ENCODE data around the gene SOX1.

The SOX1 gene

GRCh38 chr13:112114391-112114790 lies 47.4 kb downstream of the SOX1 start:
- Histone ChIP-seq H3K4me3 (ENCODE audit: insufficient read length, low read depth) (no peak overlapping the region), H3K36me3 (ENCODE audit: insufficient read depth, insufficient read length, low read length) (no peaks in the 10 kb centered on the region)
- no peak for DNase-seq (ENCODE audit: low read depth, low spot score)

DNA sequence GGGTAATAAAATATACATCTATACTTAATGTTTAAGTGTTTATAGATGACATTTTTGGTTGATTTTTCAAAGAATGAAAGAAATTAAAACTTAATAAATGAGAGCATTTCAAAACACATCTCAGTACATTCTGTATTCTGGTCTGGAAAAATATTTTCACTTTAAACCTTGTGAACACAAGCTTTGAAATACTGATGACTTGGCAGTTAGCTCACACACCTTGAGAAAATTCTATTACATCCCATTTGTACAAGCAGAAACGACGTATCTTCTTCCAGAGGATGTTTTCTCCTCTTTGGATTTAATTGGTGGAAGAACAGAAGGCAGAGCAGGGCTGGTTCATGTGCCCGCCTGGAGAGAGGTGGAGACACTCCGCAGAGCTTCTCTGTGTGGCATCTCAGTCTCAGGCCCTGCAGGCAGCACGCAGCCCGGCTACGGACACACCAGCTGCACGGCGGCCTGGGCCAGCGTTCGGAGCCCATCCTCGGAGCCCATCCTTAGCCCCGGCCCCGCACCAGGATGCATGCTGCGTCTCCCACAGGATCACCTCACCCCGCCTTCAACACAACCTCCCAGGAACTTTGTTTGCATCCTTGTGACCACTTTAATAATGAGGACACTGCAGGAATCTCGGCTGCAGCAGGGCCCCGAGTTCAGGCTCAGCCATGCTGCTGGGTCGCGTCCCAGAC lies 48.6 kb downstream of the SOX1 start:
- Histone ChIP-seq H3K27me3 (ENCODE audit: insufficient read depth, insufficient read length) (peaks cover 35% of the 10 kb centered on the region), H3K9ac (ENCODE audit: insufficient read length, low read depth) (no peak overlapping the region), H3K9me3 (ENCODE audit: insufficient read depth, low read length) (no peaks in the 10 kb centered on the region), H3K4me3 (ENCODE audit: insufficient read length, low read depth) (no peak overlapping the region), H3K4me1 (ENCODE audit: insufficient read depth, insufficient read length) (no peaks in the 10 kb centered on the region), H3K36me3 (ENCODE audit: insufficient read depth, insufficient read length, low read length) (no peaks in the 10 kb centered on the region)
- DNase-seq (ENCODE audit: low read depth, low spot score), result no peak
- no peak for TF ChIP-seq YY1 (IDR thresholded peaks at IDR 0.05; ENCODE audit: insufficient read depth, insufficient read length)
- TF ChIP-seq ZNF274 (IDR thresholded peaks at IDR 0.05; ENCODE audit: low read depth, low read length), result no peak
- no peak for TF ChIP-seq SUZ12 (IDR thresholded peaks at IDR 0.05; ENCODE audit: extremely low read depth, insufficient read depth, insufficient read length)

More at GRCh38 chr13:112114391-112114790, 47.4 kb downstream of the SOX1 start:
- TF ChIP-seq YY1 (IDR thresholded peaks at IDR 0.05; ENCODE audit: insufficient read depth, insufficient read length), result no peak
- no peak for TF ChIP-seq ZNF274 (IDR thresholded peaks at IDR 0.05; ENCODE audit: low read depth, low read length)
- no peak for TF ChIP-seq SUZ12 (IDR thresholded peaks at IDR 0.05; ENCODE audit: extremely low read depth, insufficient read depth, insufficient read length)
- Histone ChIP-seq H3K27me3 (ENCODE audit: insufficient read depth, insufficient read length) (peaks cover 31% of the 10 kb centered on the region), H3K4me1 (ENCODE audit: insufficient read depth, insufficient read length) (no peaks in the 10 kb centered on the region), H3K9me3 (ENCODE audit: insufficient read depth, low read length) (no peaks in the 10 kb centered on the region), H3K9ac (ENCODE audit: insufficient read length, low read depth) (no peak overlapping the region)

GRCh38 chr13:112116187-112116950 lies 49.4 kb downstream of the SOX1 start:
- H3K4me3 ChIP-seq (ENCODE audit: insufficient read length, low read depth), result no peak overlapping the region
- no peaks in the 10 kb centered on the region for H3K36me3 ChIP-seq (ENCODE audit: insufficient read depth, insufficient read length, low read length)
- no peak for DNase-seq (ENCODE audit: low read depth, low spot score)
- H3K9ac ChIP-seq (ENCODE audit: insufficient read length, low read depth), result no peak overlapping the region
- TF ChIP-seq SUZ12 (IDR thresholded peaks at IDR 0.05; ENCODE audit: extremely low read depth, insufficient read depth, insufficient read length), result no peak
- no peak for TF ChIP-seq ZNF274 (IDR thresholded peaks at IDR 0.05; ENCODE audit: low read depth, low read length)
- TF ChIP-seq YY1 (IDR thresholded peaks at IDR 0.05; ENCODE audit: insufficient read depth, insufficient read length), result no peak
- no peaks in the 10 kb centered on the region for H3K4me1 ChIP-seq (ENCODE audit: insufficient read depth, insufficient read length)
- H3K27me3 ChIP-seq (ENCODE audit: insufficient read depth, insufficient read length), result peaks cover 31% of the 10 kb centered on the region
- H3K9me3 ChIP-seq (ENCODE audit: insufficient read depth, low read length), result no peaks in the 10 kb centered on the region

- no peak for DNase-seq (ENCODE audit: low read depth, low spot score)
- TF ChIP-seq ZNF274 (IDR thresholded peaks at IDR 0.05; ENCODE audit: low read depth, low read length), result no peak
- Histone ChIP-seq H3K9ac (ENCODE audit: insufficient read length, low read depth) (no peak overlapping the region), H3K4me3 (ENCODE audit: insufficient read length, low read depth) (no peak overlapping the region), H3K36me3 (ENCODE audit: insufficient read depth, insufficient read length, low read length) (no peaks in the 10 kb centered on the region), H3K9me3 (ENCODE audit: insufficient read depth, low read length) (no peaks in the 10 kb centered on the region), H3K27me3 (ENCODE audit: insufficient read depth, insufficient read length) (peaks cover 27% of the 10 kb centered on the region), H3K4me1 (ENCODE audit: insufficient read depth, insufficient read length) (no peaks in the 10 kb centered on the region)
Measured at GRCh38 chr13:112117258-112117954, 50.5 kb downstream of the SOX1 start.

DNA sequence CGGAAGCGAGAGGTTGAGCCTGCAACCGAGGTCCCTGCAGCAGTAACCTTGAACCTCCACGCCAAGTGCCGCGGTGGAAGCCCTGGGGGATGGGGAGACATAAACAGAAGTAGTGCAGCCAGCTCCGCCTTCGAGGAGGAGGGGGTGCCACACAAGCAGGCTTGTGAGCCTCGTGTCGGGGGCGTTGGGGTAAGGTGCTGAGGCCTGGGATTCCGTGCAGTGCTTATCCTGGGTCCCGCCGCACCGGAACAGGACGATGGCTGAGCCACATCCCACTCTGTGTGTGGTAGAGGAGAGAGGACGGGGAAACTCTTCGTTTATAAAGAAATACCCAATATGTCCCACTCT lies 51.0 kb downstream of the SOX1 start:
- Histone ChIP-seq H3K9ac (ENCODE audit: insufficient read length, low read depth) (no peak overlapping the region), H3K4me3 (ENCODE audit: insufficient read length, low read depth) (no peak overlapping the region), H3K9me3 (ENCODE audit: insufficient read depth, low read length) (no peaks in the 10 kb centered on the region), H3K36me3 (ENCODE audit: insufficient read depth, insufficient read length, low read length) (no peaks in the 10 kb centered on the region), H3K27me3 (ENCODE audit: insufficient read depth, insufficient read length) (peaks cover 23% of the 10 kb centered on the region), H3K4me1 (ENCODE audit: insufficient read depth, insufficient read length) (no peaks in the 10 kb centered on the region)
- TF ChIP-seq SUZ12 (IDR thresholded peaks at IDR 0.05; ENCODE audit: extremely low read depth, insufficient read depth, insufficient read length), result no peak
- TF ChIP-seq YY1 (IDR thresholded peaks at IDR 0.05; ENCODE audit: insufficient read depth, insufficient read length), result no peak
- TF ChIP-seq ZNF274 (IDR thresholded peaks at IDR 0.05; ENCODE audit: low read depth, low read length), result no peak
- DNase-seq (ENCODE audit: low read depth, low spot score), result no peak

DNA sequence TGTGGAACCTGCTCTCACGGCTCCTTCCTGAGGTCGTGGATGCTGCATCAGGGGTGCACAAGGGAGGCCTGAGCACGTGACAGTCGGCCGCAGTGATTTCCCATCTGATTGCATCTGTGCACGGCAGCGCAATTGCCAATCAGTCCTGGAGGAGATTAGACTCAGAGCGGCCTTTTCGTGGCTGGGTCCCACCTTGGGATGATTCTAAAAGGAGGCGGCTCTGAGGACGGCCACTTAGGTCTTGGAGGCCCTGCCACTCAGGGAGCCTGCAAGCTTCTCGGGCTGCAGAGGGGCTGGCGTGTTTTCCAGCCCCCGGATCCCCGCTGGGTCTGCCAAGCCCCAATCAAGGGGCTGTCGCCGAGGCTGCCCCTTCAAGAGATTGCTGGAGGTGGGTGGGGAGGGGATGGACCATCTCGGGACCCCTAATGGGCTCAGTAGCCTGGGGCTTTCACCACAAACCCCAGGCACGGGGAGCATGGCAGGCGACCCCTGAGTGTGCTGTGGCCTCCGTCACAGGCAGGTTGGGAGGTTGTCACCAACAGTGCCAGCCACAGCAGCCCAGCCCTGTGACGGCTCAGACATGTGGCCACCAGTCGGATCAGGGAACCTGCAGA lies 51.6 kb downstream of the SOX1 start:
- Histone ChIP-seq H3K27me3 (ENCODE audit: insufficient read depth, insufficient read length) (peaks cover 23% of the 10 kb centered on the region), H3K4me3 (ENCODE audit: insufficient read length, low read depth) (no peak overlapping the region), H3K9ac (ENCODE audit: insufficient read length, low read depth) (no peak overlapping the region), H3K36me3 (ENCODE audit: insufficient read depth, insufficient read length, low read length) (no peaks in the 10 kb centered on the region), H3K9me3 (ENCODE audit: insufficient read depth, low read length) (no peaks in the 10 kb centered on the region), H3K4me1 (ENCODE audit: insufficient read depth, insufficient read length) (no peaks in the 10 kb centered on the region)
- no peak for TF ChIP-seq YY1 (IDR thresholded peaks at IDR 0.05; ENCODE audit: insufficient read depth, insufficient read length)
- no peak for TF ChIP-seq ZNF274 (IDR thresholded peaks at IDR 0.05; ENCODE audit: low read depth, low read length)
- TF ChIP-seq SUZ12 (IDR thresholded peaks at IDR 0.05; ENCODE audit: extremely low read depth, insufficient read depth, insufficient read length), result no peak
- no peak for DNase-seq (ENCODE audit: low read depth, low spot score)

All from NT2/D1 (cell line).